NCI-H345 treated with DMSO at 0.1 percent for 48 hours (cell line): ENCODE results near the gene NSL1.
"Not testable (repeated sequence)": the region's sequence is repeated elsewhere in the genome, so short reads cannot be mapped to it uniquely, and the experiment has no call there.

ENCODE experiments used
- DNase-seq: peaks from one replicate; lab custom pipeline; 2025; ENCODE audit not compliant: unreplicated experiment; lab: John Stamatoyannopoulos, UW

The NSL1 gene

GRCh38 chr1:212712451-212713303 lies 78.9 kb downstream of the NSL1 start:
- DNase-seq = no peak

GRCh38 chr1:212711974-212712373 lies 79.6 kb downstream of the NSL1 start:
- DNase-seq = not testable (repeated sequence)

GRCh38 chr1:212710566-212710965 lies 81.0 kb downstream of the NSL1 start:
- DNase-seq = no peak

GRCh38 chr1:212703991-212704564 lies 87.5 kb downstream of the NSL1 start:
- DNase-seq = no peak

- no peak for DNase-seq
These were observed 88.9 kb downstream of the NSL1 start for GRCh38 chr1:212702672-212703071.

GRCh38 chr1:212701910-212702309 lies 89.7 kb downstream of the NSL1 start:
- DNase-seq = no peak

- DNase-seq = no peak
These were observed 90.4 kb downstream of the NSL1 start for GRCh38 chr1:212700892-212701819.

- no peak for DNase-seq
These were observed 91.2 kb downstream of the NSL1 start for GRCh38 chr1:212700223-212700891.

GRCh38 chr1:212699625-212700222 lies 91.9 kb downstream of the NSL1 start, which contains the start of gene BATF3:
Gene BATF3, minus strand, starts transcription at chr1:212699840. Its CDS starts 78 bp downstream, at chr1:212699762.
- DNase-seq = no peak

- no peak for DNase-seq
These were observed 92.4 kb downstream of the NSL1 start for GRCh38 chr1:212699104-212699624.

- DNase-seq = no peak
These were observed 93.0 kb downstream of the NSL1 start for GRCh38 chr1:212698467-212699103.

GRCh38 chr1:212696721-212697331 lies 94.8 kb downstream of the NSL1 start:
- DNase-seq = no peak

- DNase-seq = no peak
These were observed 98.6 kb downstream of the NSL1 start for GRCh38 chr1:212692774-212693644.

- no peak for DNase-seq
These were observed 100.0 kb downstream of the NSL1 start for GRCh38 chr1:212691561-212692071.

GRCh38 chr1:212690816-212691403 lies 100.7 kb downstream of the NSL1 start:
- DNase-seq = no peak

GRCh38 chr1:212689758-212690529 lies 101.6 kb downstream of the NSL1 start:
- DNase-seq = no peak

- no peak for DNase-seq
These were observed 102.3 kb downstream of the NSL1 start for GRCh38 chr1:212689196-212689725.
